Trophoblast cell (in vitro differentiated cells and primary cell): ENCODE data around the gene ZC3H12A.

ENCODE experiments used
- DNase-seq, 2 donors: peaks; one replicate each; pipeline ENCODE4 v3.0.0-alpha.2; 2016
- H2AFZ ChIP-seq: 2 replicates; pipeline ENCODE4 v1.6.1; 2013; ENCODE audit warnings: low read length, moderate library complexity, mild to moderate bottlenecking; ENCODE audit not compliant: insufficient read depth, poor library complexity
- H2AK5ac ChIP-seq: 2 replicates; pipeline ENCODE4 v1.6.1; 2013; ENCODE audit warnings: mild to moderate bottlenecking, low read length
- H2BK120ac ChIP-seq: 2 replicates; pipeline ENCODE4 v1.6.1; 2013; ENCODE audit warnings: low read length, mild to moderate bottlenecking, moderate library complexity; ENCODE audit not compliant: insufficient read depth, poor library complexity
- H2BK12ac ChIP-seq: 2 replicates; pipeline ENCODE4 v1.6.1; 2013; ENCODE audit warnings: mild to moderate bottlenecking, low read length, moderate library complexity
- H2BK5ac ChIP-seq: 2 replicates; pipeline ENCODE4 v1.6.1; 2013; ENCODE audit warnings: low read length, low read depth, moderate library complexity, mild to moderate bottlenecking; ENCODE audit not compliant: poor library complexity
- H3K14ac ChIP-seq: 2 replicates; pipeline ENCODE4 v1.6.1; 2013; ENCODE audit warnings: mild to moderate bottlenecking, low read length
- H3K18ac ChIP-seq: 2 replicates; pipeline ENCODE4 v1.6.1; 2013; ENCODE audit warnings: mild to moderate bottlenecking, low read length
- H3K23ac ChIP-seq: 2 replicates; pipeline ENCODE4 v1.6.1; 2013; ENCODE audit warnings: low read length
- H3K27ac ChIP-seq: 2 replicates; pipeline ENCODE4 v1.5.1; 2013; ENCODE audit warnings: low read depth, mild to moderate bottlenecking, inconsistent platforms, low read length, moderate library complexity
- H3K27me3 ChIP-seq: 2 replicates; pipeline ENCODE4 v1.6.1; 2013; ENCODE audit warnings: inconsistent platforms, mild to moderate bottlenecking, low read length, moderate library complexity; ENCODE audit not compliant: insufficient read depth
- H3K36me3 ChIP-seq, 2 experiments: 1 replicate in 1 of 2; 2 replicates in 1 of 2; pipeline ENCODE4 v1.6.1; 2013; ENCODE audit warnings: low read length in 2 of 2, mild to moderate bottlenecking in 2 of 2, moderate library complexity in 1 of 2; ENCODE audit not compliant: insufficient read depth in 2 of 2, control insufficient read depth in 1 of 2
- H3K4ac ChIP-seq: 2 replicates; pipeline ENCODE4 v1.6.1; 2013; ENCODE audit warnings: low read depth, mild to moderate bottlenecking, low read length, moderate library complexity
- H3K4me1 ChIP-seq, 2 experiments: 1 replicate in 1 of 2; 2 replicates in 1 of 2; pipeline ENCODE4 v1.6.1; 2013; ENCODE audit warnings: low read length in 2 of 2, mild to moderate bottlenecking in 2 of 2, moderate library complexity in 1 of 2; ENCODE audit not compliant: insufficient read depth in 2 of 2, control insufficient read depth in 1 of 2
- H3K4me2 ChIP-seq: 2 replicates; pipeline ENCODE4 v1.6.1; 2013; ENCODE audit warnings: inconsistent platforms, mild to moderate bottlenecking, low read length, moderate library complexity
- H3K4me3 ChIP-seq: 2 replicates; pipeline ENCODE4 v1.5.1; 2013; ENCODE audit warnings: mild to moderate bottlenecking, low read depth, low read length, inconsistent platforms
- H3K79me1 ChIP-seq: one replicate; pipeline ENCODE4 v1.6.1; 2013; ENCODE audit warnings: low read length
- H3K79me2 ChIP-seq: 2 replicates; pipeline ENCODE4 v1.6.1; 2013; ENCODE audit warnings: low read length, mild to moderate bottlenecking; ENCODE audit not compliant: control insufficient read depth, insufficient read depth, poor library complexity
- H3K9ac ChIP-seq: 2 replicates; pipeline ENCODE4 v1.6.1; 2013; ENCODE audit warnings: mild to moderate bottlenecking, low read length
- H3K9me3 ChIP-seq: 2 replicates; pipeline ENCODE4 v1.6.1; 2013; ENCODE audit warnings: low read depth, mild to moderate bottlenecking, control low read depth, inconsistent platforms, low read length; ENCODE audit not compliant: insufficient read depth
- H4K12ac ChIP-seq: 2 replicates; pipeline ENCODE4 v1.6.1; 2013; ENCODE audit warnings: low read depth, mild to moderate bottlenecking, low read length, moderate library complexity
- H4K8ac ChIP-seq: 2 replicates; pipeline ENCODE4 v1.6.1; 2013; ENCODE audit warnings: low read depth, mild to moderate bottlenecking, low read length, moderate library complexity
- H4K91ac ChIP-seq: one replicate; pipeline ENCODE4 v1.6.1; 2013; ENCODE audit warnings: low read depth, mild to moderate bottlenecking, low read length, moderate library complexity
- WGBS: extraction: QIAGEN DNeasy Blood & Tissue Kit; methylation state at CpG from one replicate; pipeline ENCODE4 v1.1.7; 2013; ENCODE audit warnings: missing lambda C conversion rate; ENCODE audit not compliant: insufficient read length, insufficient coverage; ENCODE audit errors: extremely low coverage; 5-methylcytosine and 5-hydroxymethylcytosine counted together

The ZC3H12A gene

DNA sequence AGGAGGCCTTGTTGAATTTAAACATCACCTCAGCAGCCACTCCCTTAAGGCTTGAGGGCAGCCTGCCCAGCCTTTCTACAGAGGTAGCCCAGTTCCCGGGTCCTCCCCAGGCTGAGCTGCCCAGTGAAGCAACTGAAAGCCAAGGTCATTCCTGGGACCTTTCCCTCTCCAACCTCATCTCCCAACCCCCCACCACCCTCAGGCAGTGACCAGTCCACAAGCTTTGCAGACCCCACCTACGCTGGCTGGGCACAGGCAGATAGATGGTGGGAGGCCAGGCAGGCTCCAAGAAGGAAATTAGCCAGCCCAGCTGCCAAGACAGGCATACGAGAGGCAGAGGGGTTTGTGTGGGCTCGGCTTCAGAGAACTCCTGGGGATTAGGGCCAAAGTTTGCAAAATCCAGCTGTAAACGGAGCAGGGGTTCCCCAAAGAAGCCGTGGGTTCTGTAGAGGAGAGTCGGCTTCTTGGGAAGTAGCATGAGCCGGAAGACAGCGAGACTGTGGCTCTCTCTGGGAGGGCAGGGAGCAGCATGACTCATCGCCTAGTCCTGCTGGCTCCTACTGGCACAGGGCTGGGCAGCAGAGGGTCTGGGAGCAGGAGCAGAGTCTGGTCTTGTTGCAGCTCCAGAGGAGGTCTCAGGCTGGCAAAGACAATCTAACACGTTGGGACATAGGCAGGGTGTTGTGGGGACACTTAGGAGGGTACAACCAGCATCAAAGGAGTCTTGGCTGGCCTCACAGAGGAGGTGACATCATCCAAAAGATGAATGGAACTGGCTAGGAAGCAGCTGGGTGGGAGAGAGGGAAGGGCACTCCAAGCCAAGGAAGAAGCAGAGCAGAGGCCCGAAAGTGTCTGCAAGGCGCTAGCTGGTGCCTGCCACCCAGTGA, 2.8 kb upstream of the ZC3H12A start:
- peak overlapping the region; percentile 27 for H2AFZ ChIP-seq
- no CpG with 5 or more reads among the region's 13 CpGs for WGBS

GRCh38 chr1:37472281-37472680, 2.1 kb upstream of the ZC3H12A start:
- Histone ChIP-seq H2BK120ac (peak overlapping the region; percentile 21), H3K4ac (no peak overlapping the region), H3K23ac (no peak overlapping the region), H4K8ac (peak overlapping the region; percentile 45), H3K79me1 (peaks cover 41% of the 10 kb centered on the region), H2BK5ac (peak overlapping the region; percentile 5), H3K36me3 (peaks cover 11 to 12% of the 10 kb centered on the region in 2 experiments), H3K4me1 (peaks cover 43 to 49% of the 10 kb centered on the region in 2 experiments), H2BK12ac (peak overlapping the region; percentile 98), H4K91ac (peak overlapping the region; percentile 84), H3K27ac (no peak overlapping the region), H3K18ac (peak overlapping the region; percentile 58), H3K4me3 (no peak overlapping the region), H3K79me2 (peaks cover 19% of the 10 kb centered on the region), H3K4me2 (no peak overlapping the region), H2AK5ac (peak overlapping the region; percentile 90), H3K14ac (peak overlapping the region; percentile 26), H3K9me3 (no peaks in the 10 kb centered on the region), H4K12ac (no peak overlapping the region), H3K9ac (no peak overlapping the region), H3K27me3 (no peaks in the 10 kb centered on the region), H2AFZ (no peak overlapping the region)
- no CpG with 5 or more reads among the region's 7 CpGs for WGBS
- no peak for DNase-seq

More for the DNA sequence above, 2.8 kb upstream of the ZC3H12A start:
- no peaks in the 10 kb centered on the region for H3K9me3 ChIP-seq
- H2AK5ac ChIP-seq = peak overlapping the region; percentile 73
- DNase-seq = peak; percentile 54 to 71
- peaks cover 37 to 43% of the 10 kb centered on the region in 2 experiments for H3K4me1 ChIP-seq
- H2BK5ac ChIP-seq = peak overlapping the region; percentile 80
- H3K27me3 ChIP-seq = no peaks in the 10 kb centered on the region
- H3K79me1 ChIP-seq = peaks cover 35% of the 10 kb centered on the region
- peak overlapping the region; percentile 77 for H4K8ac ChIP-seq
- no peak overlapping the region for H3K23ac ChIP-seq
- peak overlapping the region; percentile 54 for H3K4me2 ChIP-seq
- H3K27ac ChIP-seq = peak overlapping the region; percentile 82
- H4K91ac ChIP-seq = peak overlapping the region; percentile 96
- H3K79me2 ChIP-seq = peaks cover 15% of the 10 kb centered on the region
- peaks cover 9% of the 10 kb centered on the region in 2 experiments for H3K36me3 ChIP-seq
- no peak overlapping the region for H3K9ac ChIP-seq
- H3K4ac ChIP-seq = peak overlapping the region; percentile 31
- peak overlapping the region; percentile 75 for H3K18ac ChIP-seq
- H3K4me3 ChIP-seq = no peak overlapping the region
- peak overlapping the region; percentile 89 for H2BK12ac ChIP-seq
- peak overlapping the region; percentile 91 for H2BK120ac ChIP-seq
- peak overlapping the region; percentile 24 for H4K12ac ChIP-seq
- peak overlapping the region; percentile 80 for H3K14ac ChIP-seq

DNA sequence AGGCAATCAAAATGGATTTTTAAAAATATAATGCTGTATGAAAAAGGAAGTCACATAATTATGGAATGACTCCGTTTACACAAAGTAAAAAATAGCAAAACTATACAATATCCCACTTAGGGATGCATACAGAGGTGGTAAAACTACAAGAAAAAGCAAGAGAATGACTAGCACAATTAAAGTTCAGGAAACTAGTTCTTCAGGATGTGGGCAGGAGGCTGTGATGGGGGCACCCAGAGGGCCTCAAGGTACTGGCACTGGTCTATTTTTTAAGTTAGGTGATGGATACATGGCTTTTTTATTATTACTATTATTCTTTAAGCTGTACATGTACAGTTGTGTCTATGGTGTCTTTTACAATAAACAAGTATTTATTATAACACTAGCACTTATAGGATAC, 1.4 kb upstream of the ZC3H12A start:
- WGBS = no CpG with 5 or more reads among the region's 1 CpG
- no peak overlapping the region for H3K14ac ChIP-seq
- H2BK5ac ChIP-seq = no peak overlapping the region
- H3K27ac ChIP-seq = no peak overlapping the region
- H2AFZ ChIP-seq = no peak overlapping the region
- no peak overlapping the region for H3K4ac ChIP-seq
- no peak overlapping the region for H4K12ac ChIP-seq
- peaks cover 46% of the 10 kb centered on the region for H3K79me1 ChIP-seq
- no peaks in the 10 kb centered on the region for H3K9me3 ChIP-seq
- H3K27me3 ChIP-seq = no peaks in the 10 kb centered on the region
- H2AK5ac ChIP-seq = no peak overlapping the region
- no peak overlapping the region for H3K9ac ChIP-seq
- no peak overlapping the region for H2BK120ac ChIP-seq
- H3K79me2 ChIP-seq = peaks cover 24% of the 10 kb centered on the region
- no peak overlapping the region for H3K23ac ChIP-seq
- no peak overlapping the region for H3K4me2 ChIP-seq
- DNase-seq = no peak
- peaks cover 46 to 56% of the 10 kb centered on the region in 2 experiments for H3K4me1 ChIP-seq
- no peak overlapping the region for H3K4me3 ChIP-seq
- no peak overlapping the region for H2BK12ac ChIP-seq
- no peak overlapping the region for H4K8ac ChIP-seq
- H3K36me3 ChIP-seq = peaks cover 16 to 17% of the 10 kb centered on the region in 2 experiments
- no peak overlapping the region for H4K91ac ChIP-seq
- no peak overlapping the region for H3K18ac ChIP-seq

DNA sequence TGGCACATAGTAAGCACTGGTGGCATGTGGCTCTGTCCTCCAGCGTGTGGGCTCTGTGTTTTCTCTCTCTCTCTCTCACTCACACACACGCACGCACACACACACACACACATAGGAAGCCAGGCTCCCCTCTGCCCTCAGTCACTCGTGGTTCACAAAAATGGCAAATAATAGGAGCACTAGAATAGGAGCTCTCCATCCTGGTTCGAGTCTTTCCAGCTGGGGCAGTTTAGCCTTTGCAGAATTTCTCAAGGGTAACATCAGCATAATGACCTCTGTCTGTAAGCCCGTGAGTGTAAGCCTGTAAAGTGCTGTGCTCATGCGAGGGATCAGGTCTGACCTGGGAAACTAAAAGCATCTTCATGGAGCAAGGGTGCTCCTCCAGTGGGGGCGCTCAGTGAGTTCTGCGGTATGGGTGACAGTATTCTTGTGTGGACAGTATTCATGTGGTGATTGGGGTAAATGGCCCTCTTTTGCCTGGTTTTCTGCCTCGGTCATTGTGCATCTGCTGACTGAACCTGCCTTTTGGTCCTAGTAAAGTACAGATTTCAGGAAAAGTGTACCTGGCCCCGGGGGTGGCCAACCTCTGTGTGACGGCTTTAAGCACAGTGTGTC, 842 bp upstream of the ZC3H12A start:
- no peak overlapping the region for H3K27ac ChIP-seq
- peak overlapping the region; percentile 7 for H3K14ac ChIP-seq
- peaks cover 21 to 23% of the 10 kb centered on the region in 2 experiments for H3K36me3 ChIP-seq
- H2BK12ac ChIP-seq = peak overlapping the region; percentile 80
- H3K27me3 ChIP-seq = no peaks in the 10 kb centered on the region
- peak overlapping the region; percentile 31 for H4K91ac ChIP-seq
- peak overlapping the region; percentile 11 for H3K18ac ChIP-seq
- H2AK5ac ChIP-seq = peak overlapping the region; percentile 36
- peak overlapping the region; percentile 4 for H2AFZ ChIP-seq
- H2BK5ac ChIP-seq = no peak overlapping the region
- WGBS = no CpG with 5 or more reads among the region's 12 CpGs
- no peak overlapping the region for H2BK120ac ChIP-seq
- H3K4me3 ChIP-seq = peak overlapping the region; percentile 89
- DNase-seq = peak in 1 of 2 donors; percentile 38
- peak overlapping the region; percentile 1 for H3K4ac ChIP-seq
- H3K23ac ChIP-seq = no peak overlapping the region
- H3K4me2 ChIP-seq = peak overlapping the region; percentile 81
- H3K79me1 ChIP-seq = peaks cover 50% of the 10 kb centered on the region
- H3K79me2 ChIP-seq = peaks cover 29% of the 10 kb centered on the region
- H4K8ac ChIP-seq = peak overlapping the region; percentile 5
- H4K12ac ChIP-seq = no peak overlapping the region
- H3K9me3 ChIP-seq = no peaks in the 10 kb centered on the region
- H3K9ac ChIP-seq = peak overlapping the region; percentile 81
- H3K4me1 ChIP-seq = peaks cover 51 to 61% of the 10 kb centered on the region in 2 experiments
